OCI-LY3 (cell line): Measurements from ENCODE around the gene KIAA0513.

Source experiments
- H2AFZ ChIP-seq: fragments of 200-600, 300-600 bp; shearing (Covaris generic); 2 replicates; pipeline ENCODE4 v1.6.0; 2014; ENCODE audit warnings: antibody characterized with exemption, low read depth, low read length
- H3K27ac ChIP-seq: fragments of 200-600, 300-600 bp; sonication (generic); 2 replicates; pipeline ENCODE4 v1.5.1; 2014; ENCODE audit warnings: mild to moderate bottlenecking, low read length, moderate library complexity, mixed read lengths
- H3K27me3 ChIP-seq: fragments of 200-600, 300-600 bp; sonication (generic); 2 replicates; pipeline ENCODE4 v1.6.1; 2014; ENCODE audit warnings: low read depth, low read length, mixed read lengths
- H3K36me3 ChIP-seq: fragments of 200-600, 300-600 bp; sonication (generic); replicated peaks from 2 replicates; pipeline ENCODE3; 2014; ENCODE audit warnings: low read depth, low read length, mixed read lengths
- H3K4me1 ChIP-seq: fragments of 300-600, 200-600 bp; sonication (generic); 2 replicates; pipeline ENCODE4 v1.6.1; 2014; ENCODE audit warnings: low read length, mixed read lengths
- H3K4me2 ChIP-seq: fragments of 200-600, 300-600 bp; sonication (generic); 2 replicates; pipeline ENCODE4 v1.6.1; 2014; ENCODE audit warnings: low read length, mixed read lengths
- H3K4me3 ChIP-seq: fragments of 300-600, 200-600 bp; sonication (generic); 2 replicates; pipeline ENCODE4 v1.5.1; 2014; ENCODE audit warnings: antibody characterized with exemption, mild to moderate bottlenecking, low read length, moderate library complexity
- H3K79me2 ChIP-seq: fragments of 300-600, 200-600 bp; shearing (Covaris generic); 2 replicates; pipeline ENCODE4 v1.6.1; 2014; ENCODE audit warnings: mild to moderate bottlenecking, low read length, mixed read lengths
- H3K9ac ChIP-seq: fragments of 300-600, 200-600 bp; shearing (Covaris generic); 2 replicates; pipeline ENCODE4 v1.6.0; 2014; ENCODE audit warnings: mild to moderate bottlenecking, low read length, moderate library complexity
- H3K9me3 ChIP-seq: fragments of 200-600, 300-600 bp; shearing (Covaris generic); 2 replicates; pipeline ENCODE4 v1.6.1; 2014; ENCODE audit warnings: low read length, mixed read lengths; ENCODE audit not compliant: insufficient read depth
- H4K20me1 ChIP-seq: fragments of 200-600, 300-600 bp; sonication (generic); 2 replicates; pipeline ENCODE4 v1.6.1; 2016; ENCODE audit warnings: low read length, mixed read lengths; ENCODE audit not compliant: insufficient read depth
- CTCF ChIP-seq: fragments of 200-600, 300-600 bp; sonication (generic); IDR thresholded peaks from 2 replicates; pipeline ENCODE4 v1.5.1; 2014; ENCODE audit warnings: antibody characterized with exemption, low read length, low read depth
- EZH2phosphoT487 ChIP-seq: fragments of 200-600 bp; shearing (Covaris generic); IDR thresholded peaks from 2 replicates; pipeline ENCODE4 v1.6.1; 2018; ENCODE audit warnings: antibody characterized with exemption, mixed run types, low read depth

The KIAA0513 gene

DNA sequence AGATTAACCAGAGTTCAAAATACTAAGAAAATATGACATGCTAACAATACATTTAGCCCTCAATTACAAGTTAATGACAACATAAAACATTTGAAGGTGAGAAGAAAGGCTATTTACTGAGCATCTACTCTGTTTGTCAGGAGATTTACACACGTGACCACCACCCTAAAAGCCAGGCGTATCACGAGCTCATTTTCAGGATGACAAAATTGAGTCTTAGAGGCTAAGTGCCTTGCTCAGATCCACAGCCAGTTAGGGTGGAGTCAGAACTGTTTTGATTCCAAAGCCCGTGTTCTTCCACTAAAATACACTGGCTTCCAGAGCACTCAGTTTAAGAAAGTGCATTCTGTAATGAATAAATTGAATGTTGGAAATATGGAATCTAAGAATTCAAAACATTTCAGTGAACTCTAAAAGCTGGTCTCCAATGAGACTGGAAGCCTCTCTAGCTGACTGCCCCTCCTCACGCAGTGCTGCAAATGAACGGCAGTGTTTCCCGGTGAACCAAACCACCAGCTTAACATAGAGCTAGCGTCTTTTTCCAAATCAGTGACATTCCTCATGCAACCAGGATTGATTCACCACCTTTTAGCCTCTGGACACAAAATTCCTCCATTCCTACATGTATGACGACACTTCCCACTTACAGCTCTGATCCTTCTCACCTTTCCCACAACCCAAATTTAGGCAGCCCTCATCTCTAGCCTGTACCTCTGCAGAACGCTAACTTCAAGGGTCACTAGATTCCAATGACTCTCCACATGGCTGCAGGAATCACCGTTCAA is 22.1 kb upstream of the KIAA0513 start:
- Histone ChIP-seq H3K4me2 (no peak overlapping the region), H4K20me1 (peaks cover 47% of the 10 kb centered on the region), H3K9me3 (no peaks in the 10 kb centered on the region), H2AFZ (no peak overlapping the region), H3K4me1 (peaks cover 7% of the 10 kb centered on the region), H3K27ac (no peak overlapping the region), H3K4me3 (no peak overlapping the region), H3K79me2 (peaks cover 94% of the 10 kb centered on the region), H3K27me3 (no peaks in the 10 kb centered on the region), H3K9ac (no peak overlapping the region), H3K36me3 (peaks cover 6% of the 10 kb centered on the region)
- TF ChIP-seq EZH2phosphoT487: no peak
- no peak for TF ChIP-seq CTCF

GRCh38 chr16:85006639-85007038 is 21.0 kb upstream of the KIAA0513 start:
- H3K27me3 ChIP-seq: no peaks in the 10 kb centered on the region
- peaks cover 92% of the 10 kb centered on the region for H3K79me2 ChIP-seq
- TF ChIP-seq CTCF: no peak
- TF ChIP-seq EZH2phosphoT487: no peak
- no peak overlapping the region for H3K4me2 ChIP-seq
- no peaks in the 10 kb centered on the region for H3K9me3 ChIP-seq
- no peak overlapping the region for H3K9ac ChIP-seq
- no peak overlapping the region for H3K4me3 ChIP-seq
- no peak overlapping the region for H2AFZ ChIP-seq
- no peak overlapping the region for H3K27ac ChIP-seq
- H3K36me3 ChIP-seq: peaks cover 6% of the 10 kb centered on the region
- peaks cover 41% of the 10 kb centered on the region for H4K20me1 ChIP-seq
- peaks cover 7% of the 10 kb centered on the region for H3K4me1 ChIP-seq

- H3K4me2 ChIP-seq: no peak overlapping the region
- no peak overlapping the region for H3K27ac ChIP-seq
- peaks cover 7% of the 10 kb centered on the region for H3K4me1 ChIP-seq
- TF ChIP-seq EZH2phosphoT487 (no peak), CTCF (no peak)
- no peaks in the 10 kb centered on the region for H3K9me3 ChIP-seq
- H3K79me2 ChIP-seq: peaks cover 82% of the 10 kb centered on the region
- peaks cover 4% of the 10 kb centered on the region for H3K36me3 ChIP-seq
- no peak overlapping the region for H3K9ac ChIP-seq
- H3K4me3 ChIP-seq: no peak overlapping the region
- H2AFZ ChIP-seq: no peak overlapping the region
- no peaks in the 10 kb centered on the region for H3K27me3 ChIP-seq
- H4K20me1 ChIP-seq: peaks cover 32% of the 10 kb centered on the region
These were observed 19.9 kb upstream of the KIAA0513 start for GRCh38 chr16:85007496-85008214.

DNA sequence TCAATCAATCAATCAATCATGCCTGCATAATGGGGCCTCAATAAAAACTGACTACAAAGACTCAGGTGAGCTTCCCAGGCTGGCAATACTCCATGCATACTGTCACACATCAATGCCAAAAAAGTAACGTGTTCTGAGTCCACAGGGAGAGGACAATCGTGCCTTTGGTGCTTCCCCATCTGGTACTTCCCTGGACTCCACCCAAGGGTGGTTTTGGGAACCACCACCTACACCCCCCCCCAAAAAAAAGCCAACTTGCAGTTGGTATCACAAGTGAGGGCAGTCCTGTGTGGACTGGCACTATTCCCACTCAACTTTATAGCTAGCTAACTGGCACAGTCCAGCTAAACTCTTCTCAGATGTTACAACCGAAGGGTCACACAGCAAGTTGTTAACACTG is 19.3 kb upstream of the KIAA0513 start:
- peaks cover 26% of the 10 kb centered on the region for H4K20me1 ChIP-seq
- no peak overlapping the region for H2AFZ ChIP-seq
- H3K4me3 ChIP-seq: no peak overlapping the region
- no peaks in the 10 kb centered on the region for H3K9me3 ChIP-seq
- H3K4me2 ChIP-seq: no peak overlapping the region
- H3K36me3 ChIP-seq: peaks cover 4% of the 10 kb centered on the region
- no peak overlapping the region for H3K27ac ChIP-seq
- peaks cover 7% of the 10 kb centered on the region for H3K4me1 ChIP-seq
- H3K9ac ChIP-seq: no peak overlapping the region
- no peaks in the 10 kb centered on the region for H3K27me3 ChIP-seq
- no peak for TF ChIP-seq EZH2phosphoT487
- no peak for TF ChIP-seq CTCF
- peaks cover 75% of the 10 kb centered on the region for H3K79me2 ChIP-seq
